ENCODE results near the gene CRTAC1.

The CRTAC1 gene

GRCh38 chr10:98016772-98017475 is 13.5 kb downstream of the CRTAC1 start:
- TF ChIP-seq, protein P1, sequence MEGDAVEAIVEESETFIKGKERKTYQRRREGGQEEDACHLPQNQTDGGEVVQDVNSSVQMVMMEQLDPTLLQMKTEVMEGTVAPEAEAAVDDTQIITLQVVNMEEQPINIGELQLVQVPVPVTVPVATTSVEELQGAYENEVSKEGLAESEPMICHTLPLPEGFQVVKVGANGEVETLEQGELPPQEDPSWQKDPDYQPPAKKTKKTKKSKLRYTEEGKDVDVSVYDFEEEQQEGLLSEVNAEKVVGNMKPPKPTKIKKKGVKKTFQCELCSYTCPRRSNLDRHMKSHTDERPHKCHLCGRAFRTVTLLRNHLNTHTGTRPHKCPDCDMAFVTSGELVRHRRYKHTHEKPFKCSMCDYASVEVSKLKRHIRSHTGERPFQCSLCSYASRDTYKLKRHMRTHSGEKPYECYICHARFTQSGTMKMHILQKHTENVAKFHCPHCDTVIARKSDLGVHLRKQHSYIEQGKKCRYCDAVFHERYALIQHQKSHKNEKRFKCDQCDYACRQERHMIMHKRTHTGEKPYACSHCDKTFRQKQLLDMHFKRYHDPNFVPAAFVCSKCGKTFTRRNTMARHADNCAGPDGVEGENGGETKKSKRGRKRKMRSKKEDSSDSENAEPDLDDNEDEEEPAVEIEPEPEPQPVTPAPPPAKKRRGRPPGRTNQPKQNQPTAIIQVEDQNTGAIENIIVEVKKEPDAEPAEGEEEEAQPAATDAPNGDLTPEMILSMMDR (IDR thresholded peaks at IDR 0.05) = no peak

GRCh38 chr10:98013776-98014175 is 16.6 kb downstream of the CRTAC1 start:
- no peak overlapping the region for H3K4me2 ChIP-seq (ENCODE audit: low read length)
- no peak overlapping the region for H3K27ac ChIP-seq
- no peaks in the 10 kb centered on the region for H3K36me3 ChIP-seq (ENCODE audit: control insufficient read depth, insufficient read depth, low read length)
- H3K9ac ChIP-seq = no peak overlapping the region
- TF ChIP-seq, protein P1 (IDR thresholded peaks at IDR 0.05) = no peak
- no peak overlapping the region for H2AFZ ChIP-seq
- H3K27me3 ChIP-seq (ENCODE audit: control insufficient read depth, insufficient read depth, low read length) = no peaks in the 10 kb centered on the region
- no peaks in the 10 kb centered on the region for H3K4me1 ChIP-seq
- no peaks in the 10 kb centered on the region for H3K9me3 ChIP-seq (ENCODE audit: control insufficient read depth, low read length)
- no peak overlapping the region for H3K4me3 ChIP-seq (ENCODE audit: low read depth, low read length)
- H3K79me2 ChIP-seq = no peaks in the 10 kb centered on the region

More at GRCh38 chr10:98016772-98017475, 13.5 kb downstream of the CRTAC1 start:
- no peaks in the 10 kb centered on the region for H3K9me3 ChIP-seq (ENCODE audit: control insufficient read depth, low read length)
- H3K9ac ChIP-seq = no peak overlapping the region
- H3K4me3 ChIP-seq (ENCODE audit: low read depth, low read length) = no peak overlapping the region
- no peak overlapping the region for H2AFZ ChIP-seq
- no peaks in the 10 kb centered on the region for H3K36me3 ChIP-seq (ENCODE audit: control insufficient read depth, insufficient read depth, low read length)
- H3K79me2 ChIP-seq = no peaks in the 10 kb centered on the region
- H3K4me1 ChIP-seq = no peaks in the 10 kb centered on the region
- H3K27me3 ChIP-seq (ENCODE audit: control insufficient read depth, insufficient read depth, low read length) = no peaks in the 10 kb centered on the region
- H3K27ac ChIP-seq = no peak overlapping the region
- no peak overlapping the region for H3K4me2 ChIP-seq (ENCODE audit: low read length)

DNA sequence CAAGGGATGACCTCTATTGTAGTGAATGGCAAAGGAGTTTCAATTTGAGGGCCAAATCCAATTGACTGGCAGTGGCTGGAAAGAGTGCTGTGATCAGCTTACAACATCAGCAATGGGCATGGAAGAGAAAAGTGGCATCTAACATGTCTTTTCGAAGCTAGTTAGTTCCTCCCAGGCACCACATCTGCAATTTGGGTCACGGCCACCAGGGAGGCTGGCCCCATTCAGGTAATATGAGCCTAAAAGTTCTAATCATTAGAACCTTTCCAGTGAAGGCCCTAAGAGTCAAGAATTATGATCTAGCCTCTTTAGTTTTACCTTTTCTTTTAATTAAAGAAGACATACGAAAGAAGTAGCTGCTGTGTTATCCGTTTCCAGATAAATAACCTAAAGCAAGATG is 17.3 kb downstream of the CRTAC1 start:
- Histone ChIP-seq H3K36me3 (ENCODE audit: control insufficient read depth, insufficient read depth, low read length) (no peaks in the 10 kb centered on the region), H3K27ac (no peak overlapping the region), H3K4me2 (ENCODE audit: low read length) (no peak overlapping the region), H2AFZ (no peak overlapping the region), H3K27me3 (ENCODE audit: control insufficient read depth, insufficient read depth, low read length) (no peaks in the 10 kb centered on the region), H3K4me3 (ENCODE audit: low read depth, low read length) (no peak overlapping the region), H3K4me1 (no peaks in the 10 kb centered on the region), H3K79me2 (no peaks in the 10 kb centered on the region), H3K9me3 (ENCODE audit: control insufficient read depth, low read length) (no peaks in the 10 kb centered on the region), H3K9ac (no peak overlapping the region)
- TF ChIP-seq, protein P1 (IDR thresholded peaks at IDR 0.05) = no peak

DNA sequence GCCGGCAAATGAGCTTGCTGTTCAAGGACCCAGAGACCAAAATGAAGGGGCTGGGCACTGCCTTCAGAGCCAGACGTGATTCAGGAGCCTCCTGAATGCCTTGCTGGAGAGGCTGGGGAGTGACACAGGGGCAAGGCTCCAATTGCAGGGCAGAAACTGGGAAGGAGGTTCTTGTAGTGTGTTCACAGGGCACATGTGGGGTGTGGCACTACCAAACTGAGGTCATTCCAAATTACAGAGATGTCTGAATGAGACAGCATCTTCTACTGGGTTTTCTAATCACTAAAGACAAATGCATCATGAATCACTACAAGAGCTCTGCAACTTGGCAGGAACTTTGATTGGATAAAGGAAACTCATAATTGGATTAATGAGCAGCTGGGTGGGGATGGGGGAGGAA is 17.8 kb downstream of the CRTAC1 start:
- no peaks in the 10 kb centered on the region for H3K27me3 ChIP-seq (ENCODE audit: control insufficient read depth, insufficient read depth, low read length)
- H3K4me1 ChIP-seq = no peaks in the 10 kb centered on the region
- no peak overlapping the region for H3K4me3 ChIP-seq (ENCODE audit: low read depth, low read length)
- no peaks in the 10 kb centered on the region for H3K79me2 ChIP-seq
- no peaks in the 10 kb centered on the region for H3K9me3 ChIP-seq (ENCODE audit: control insufficient read depth, low read length)
- no peak overlapping the region for H3K9ac ChIP-seq
- no peak overlapping the region for H2AFZ ChIP-seq
- H3K36me3 ChIP-seq (ENCODE audit: control insufficient read depth, insufficient read depth, low read length) = no peaks in the 10 kb centered on the region
- H3K27ac ChIP-seq = no peak overlapping the region
- TF ChIP-seq, protein P1 (IDR thresholded peaks at IDR 0.05) = no peak
- no peak overlapping the region for H3K4me2 ChIP-seq (ENCODE audit: low read length)
